Type B pancreatic cell (in vitro differentiated cells): ENCODE data around the gene SLC2A9. TPM values are rescaled to one million over a fixed set of nuclear protein-coding genes. Genes with fewer than 3 reads are reported as not detected.

Source experiments
- DNase-seq: peaks from one replicate; pipeline ENCODE4 v3.0.0; 2021; ENCODE audit warnings: mixed read lengths; ENCODE audit not compliant: unreplicated experiment; ENCODE audit errors: extremely low spot score
- H3K27ac Mint-ChIP-seq: 2 replicates; pipeline ENCODE4 v1.8.0; 2021; ENCODE audit warnings: mild to moderate bottlenecking, mixed read lengths
- H3K27me3 Mint-ChIP-seq: 2 replicates; pipeline ENCODE4 v1.8.0; 2021; ENCODE audit warnings: mixed read lengths
- H3K36me3 Mint-ChIP-seq: 2 replicates; pipeline ENCODE4 v1.8.0; 2021; ENCODE audit warnings: mixed read lengths
- H3K4me1 Mint-ChIP-seq: one replicate; pipeline ENCODE4 v1.8.0; 2021; ENCODE audit warnings: mixed read lengths; ENCODE audit not compliant: unreplicated experiment
- H3K4me3 Mint-ChIP-seq: 2 replicates; pipeline ENCODE4 v1.8.0; 2021; ENCODE audit warnings: mild to moderate bottlenecking, mixed read lengths
- H3K9me3 Mint-ChIP-seq: 2 replicates; pipeline ENCODE4 v1.8.0; 2021; ENCODE audit warnings: mixed read lengths
- CTCF ChIP-seq: fragments of 200-600 bp; sonication (generic); conservative IDR thresholded peaks from 2 replicates; pipeline ENCODE4 v1.5.0; 2021; ENCODE audit warnings: antibody characterized with exemption, mild to moderate bottlenecking
- total RNA-seq: library from RNA; stranded (reverse); gene quantifications from 2 replicates; pipeline ENCODE4 v1.2.1, GENCODE V29; 2021; ENCODE audit warnings: low replicate concordance

The SLC2A9 gene
- total RNA-seq, 1 donor from 2014 or later: 2.5 TPM

DNA sequence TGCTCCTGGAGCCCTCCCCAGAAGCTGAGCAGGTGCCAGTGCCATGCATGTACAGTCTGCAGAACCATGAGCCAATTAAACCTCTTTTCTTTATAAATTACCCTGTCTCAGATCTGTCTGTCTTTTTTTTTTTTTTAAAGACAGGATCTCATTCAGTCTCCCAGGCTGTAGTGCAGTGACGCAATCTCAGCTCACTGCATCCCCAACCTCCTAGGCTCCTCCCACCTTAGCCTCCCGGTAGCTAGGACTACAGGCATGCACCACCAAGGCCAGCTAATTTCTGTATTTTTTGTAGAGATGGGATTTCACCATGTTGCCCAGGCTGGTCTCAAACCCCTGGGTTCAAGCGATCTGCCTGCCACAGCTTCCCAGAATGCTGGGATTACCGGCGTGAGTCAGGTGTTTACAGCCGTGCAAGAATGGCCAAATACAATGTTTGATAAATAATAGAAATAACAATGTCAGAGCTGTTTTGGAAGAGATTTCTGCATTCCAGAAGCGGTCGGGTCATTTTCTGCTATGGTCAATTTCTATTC is 68.8 kb downstream of the SLC2A9 start:
- Mint-ChIP-seq H3K27ac (no peak overlapping the region), H3K27me3 (peaks cover 10% of the 10 kb centered on the region), H3K36me3 (no peaks in the 10 kb centered on the region), H3K9me3 (no peaks in the 10 kb centered on the region), H3K4me3 (no peak overlapping the region), H3K4me1 (peaks cover 7% of the 10 kb centered on the region)
- TF ChIP-seq CTCF: no peak
- DNase-seq: no peak

DNA sequence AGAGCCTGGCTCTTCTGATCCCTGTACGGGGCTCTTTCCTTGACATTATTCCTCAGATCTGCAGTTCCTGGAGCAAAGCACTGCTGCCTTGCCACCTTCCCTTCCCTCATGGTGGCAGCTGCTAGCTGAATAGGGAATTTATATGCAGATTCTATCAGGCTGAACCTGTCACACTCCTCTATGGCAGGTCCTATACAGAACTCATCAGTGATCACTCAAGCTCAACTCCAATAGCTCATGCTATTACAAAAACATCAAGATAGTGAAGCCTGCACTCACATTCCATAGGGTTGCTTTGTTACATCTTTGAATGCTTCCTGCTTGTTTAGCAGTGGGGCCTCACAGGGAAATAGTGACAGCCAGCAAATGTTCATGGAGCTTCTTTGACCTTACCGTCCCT is 71.7 kb downstream of the SLC2A9 start:
- no peak overlapping the region for H3K4me3 Mint-ChIP-seq
- DNase-seq: no peak
- no peaks in the 10 kb centered on the region for H3K36me3 Mint-ChIP-seq
- no peak for TF ChIP-seq CTCF
- H3K9me3 Mint-ChIP-seq: no peaks in the 10 kb centered on the region
- H3K4me1 Mint-ChIP-seq: peaks cover 7% of the 10 kb centered on the region
- H3K27ac Mint-ChIP-seq: no peak overlapping the region
- H3K27me3 Mint-ChIP-seq: peaks cover 10% of the 10 kb centered on the region

DNA sequence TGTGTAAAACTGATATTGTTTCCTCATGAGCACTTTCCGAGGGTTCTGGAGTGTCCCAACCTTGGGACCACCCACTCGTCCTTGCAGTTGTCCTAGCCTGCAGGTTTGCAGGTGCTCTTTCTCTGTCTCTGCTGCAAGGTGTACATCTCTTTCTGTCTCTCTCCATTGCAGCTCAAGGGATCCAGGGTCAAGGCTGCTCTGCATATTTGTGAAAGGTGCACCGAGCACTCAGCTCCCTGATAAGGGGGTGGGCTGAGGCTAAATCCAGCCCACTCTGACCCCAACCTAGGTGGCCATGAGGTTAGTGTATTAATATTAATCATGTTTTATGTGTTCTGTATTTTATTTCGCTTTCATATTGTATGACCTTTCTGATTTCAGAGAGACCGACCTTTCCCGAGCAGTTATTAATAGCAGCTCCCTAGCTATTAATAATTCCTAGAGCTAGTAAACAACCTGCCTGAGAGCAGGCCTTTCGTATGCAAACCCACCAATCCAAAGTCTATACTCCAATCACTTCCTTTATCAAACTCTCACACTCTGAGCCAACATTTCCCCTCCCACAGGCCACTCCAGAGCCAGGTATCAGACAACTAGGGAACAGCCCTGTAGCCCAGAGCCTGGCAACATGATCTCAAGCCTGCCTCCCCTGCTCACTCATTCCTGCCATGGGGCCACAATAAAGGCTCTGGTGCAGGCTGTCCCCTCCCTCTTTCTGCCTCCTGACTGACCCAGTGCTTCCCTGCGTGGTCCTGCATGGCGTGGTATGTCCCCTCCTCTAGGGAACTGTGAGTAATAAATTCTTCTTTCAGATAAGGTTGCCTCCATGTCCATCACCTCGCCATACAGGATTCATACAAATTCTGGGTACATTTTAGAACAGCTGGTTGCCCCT is 73.9 kb downstream of the SLC2A9 start:
- Mint-ChIP-seq H3K4me1 (peaks cover 7% of the 10 kb centered on the region), H3K4me3 (no peak overlapping the region), H3K27ac (no peak overlapping the region), H3K27me3 (peaks cover 10% of the 10 kb centered on the region), H3K9me3 (no peaks in the 10 kb centered on the region), H3K36me3 (no peaks in the 10 kb centered on the region)
- peak; percentile 42 for DNase-seq
- TF ChIP-seq CTCF: no peak

GRCh38 chr4:9946170-9946569 is 75.1 kb downstream of the SLC2A9 start:
- Mint-ChIP-seq H3K36me3 (no peaks in the 10 kb centered on the region), H3K4me1 (peaks cover 7% of the 10 kb centered on the region), H3K9me3 (no peaks in the 10 kb centered on the region), H3K27ac (no peak overlapping the region), H3K27me3 (peaks cover 10% of the 10 kb centered on the region), H3K4me3 (no peak overlapping the region)
- DNase-seq: no peak
- no peak for TF ChIP-seq CTCF

DNA sequence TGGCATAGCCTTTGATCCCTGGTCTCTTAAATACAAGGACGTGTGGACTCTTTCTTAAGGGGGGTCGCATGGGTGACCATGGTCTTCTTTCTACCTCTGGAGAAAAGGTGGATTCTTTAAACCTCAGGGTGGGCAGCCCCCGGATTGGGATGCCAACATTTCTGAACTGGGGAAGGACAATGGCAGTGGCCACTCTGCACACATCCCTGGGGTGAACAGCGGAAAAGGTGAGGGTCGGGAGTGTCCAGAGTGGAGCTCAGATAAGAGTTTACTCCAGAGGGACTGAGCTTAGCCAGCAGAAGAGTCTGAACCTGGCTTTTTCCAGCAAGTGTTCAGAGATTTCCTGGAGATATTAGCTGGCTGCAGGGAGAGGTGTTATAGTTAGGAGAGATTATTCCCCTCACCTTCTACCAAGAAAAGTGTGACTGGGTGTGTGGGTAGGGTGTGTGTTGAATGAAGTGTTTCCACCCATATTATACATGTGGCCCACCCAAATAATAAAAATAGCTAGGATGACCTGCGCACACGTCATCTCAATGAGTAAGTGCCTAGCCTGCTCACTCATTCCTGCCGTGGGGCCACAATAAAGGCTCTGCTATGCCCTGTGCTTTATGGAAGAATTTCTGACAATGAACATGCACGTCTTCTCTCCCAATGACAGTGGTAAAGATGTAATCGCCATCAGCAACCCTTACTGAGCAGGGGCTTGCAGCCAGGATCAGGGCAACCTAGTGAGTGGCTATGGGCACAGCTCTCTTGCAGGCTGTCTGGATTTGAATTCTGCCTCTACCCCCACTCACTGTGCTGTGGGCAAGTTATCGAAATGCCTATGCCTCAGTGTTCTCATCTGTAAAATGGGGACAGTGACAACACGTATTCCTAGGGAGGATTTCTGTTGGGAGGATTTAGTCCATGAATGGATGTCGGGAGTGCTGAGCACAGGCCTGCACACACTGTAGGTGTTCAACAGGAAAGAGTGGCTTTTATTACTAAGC is 76.6 kb downstream of the SLC2A9 start:
- Mint-ChIP-seq H3K4me3 (no peak overlapping the region), H3K9me3 (no peaks in the 10 kb centered on the region), H3K4me1 (peaks cover 7% of the 10 kb centered on the region), H3K36me3 (no peaks in the 10 kb centered on the region), H3K27ac (no peak overlapping the region), H3K27me3 (peaks cover 14% of the 10 kb centered on the region)
- TF ChIP-seq CTCF: no peak
- peak; percentile 37 for DNase-seq
